ENCODE data around the gene BTBD6.

DNA sequence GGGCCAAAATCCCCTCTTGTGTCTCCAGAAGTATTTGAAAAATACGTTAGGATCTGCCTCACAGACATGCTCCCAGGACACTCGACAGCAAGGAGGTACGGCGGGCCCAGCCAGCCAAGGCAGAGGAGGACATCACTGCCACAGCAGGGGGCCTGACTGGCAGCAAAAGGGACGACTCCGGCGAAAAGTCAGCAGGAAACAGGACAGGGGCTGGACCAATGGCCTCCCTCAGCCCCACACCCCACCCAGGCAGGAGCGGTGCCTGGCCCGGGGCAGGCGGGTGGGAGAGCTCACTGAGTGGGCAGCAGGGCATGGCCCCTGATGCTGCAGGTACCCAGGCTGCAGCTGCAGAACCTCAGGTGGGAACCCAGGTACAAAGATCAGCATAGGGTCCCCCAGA, 34.7 kb downstream of the BTBD6 start:
- TF ChIP-seq EZH2phosphoT487 (IDR thresholded peaks at IDR 0.05; ENCODE audit: low read depth, severe bottlenecking, unreplicated experiment) (no peak), EZH2 (IDR thresholded peaks at IDR 0.05; ENCODE audit: borderline replicate concordance) (no peak)
- TF ChIP-seq, protein P1, sequence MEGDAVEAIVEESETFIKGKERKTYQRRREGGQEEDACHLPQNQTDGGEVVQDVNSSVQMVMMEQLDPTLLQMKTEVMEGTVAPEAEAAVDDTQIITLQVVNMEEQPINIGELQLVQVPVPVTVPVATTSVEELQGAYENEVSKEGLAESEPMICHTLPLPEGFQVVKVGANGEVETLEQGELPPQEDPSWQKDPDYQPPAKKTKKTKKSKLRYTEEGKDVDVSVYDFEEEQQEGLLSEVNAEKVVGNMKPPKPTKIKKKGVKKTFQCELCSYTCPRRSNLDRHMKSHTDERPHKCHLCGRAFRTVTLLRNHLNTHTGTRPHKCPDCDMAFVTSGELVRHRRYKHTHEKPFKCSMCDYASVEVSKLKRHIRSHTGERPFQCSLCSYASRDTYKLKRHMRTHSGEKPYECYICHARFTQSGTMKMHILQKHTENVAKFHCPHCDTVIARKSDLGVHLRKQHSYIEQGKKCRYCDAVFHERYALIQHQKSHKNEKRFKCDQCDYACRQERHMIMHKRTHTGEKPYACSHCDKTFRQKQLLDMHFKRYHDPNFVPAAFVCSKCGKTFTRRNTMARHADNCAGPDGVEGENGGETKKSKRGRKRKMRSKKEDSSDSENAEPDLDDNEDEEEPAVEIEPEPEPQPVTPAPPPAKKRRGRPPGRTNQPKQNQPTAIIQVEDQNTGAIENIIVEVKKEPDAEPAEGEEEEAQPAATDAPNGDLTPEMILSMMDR (IDR thresholded peaks at IDR 0.05; ENCODE audit: poor library complexity) = no peak
